Natural killer cell (primary cell): Measurements from ENCODE around the gene ALOX5. TPM values are rescaled to one million over a fixed set of nuclear protein-coding genes. Genes with fewer than 3 reads are reported as not detected.
"Not testable (repeated sequence)": the region's sequence is repeated elsewhere in the genome, so short reads cannot be mapped to it uniquely, and the experiment has no call there.

Experiments used
- ATAC-seq, 3 donors: fragments of 150-1000 bp in 2 of 3; fragments of 200-7000 bp in 1 of 3; cut with Tn5 transposase; 1 replicate in 1 of 3; 2 replicates in 2 of 3; pipeline ENCODE4 v1.10.0; 2021; ENCODE audit warnings: mild to moderate bottlenecking in 2 of 3, moderate library complexity in 2 of 3
- DNase-seq, 2 donors: peaks; one replicate each; pipeline versions ENCODE4 v3.0.0 to v3.0.0-alpha.2; 2013 to 2021; ENCODE audit warnings: mixed read lengths in 1 of 2
- H3K27ac ChIP-seq: one replicate; pipeline ENCODE4 v1.5.1; 2013; ENCODE audit warnings: mild to moderate bottlenecking, low read length
- H3K27me3 ChIP-seq: one replicate; pipeline ENCODE4 v1.6.1; 2013; ENCODE audit warnings: low read length; ENCODE audit not compliant: control insufficient read depth, insufficient read depth
- H3K36me3 ChIP-seq: one replicate; pipeline ENCODE4 v1.6.1; 2013; ENCODE audit warnings: low read length; ENCODE audit not compliant: control insufficient read depth, insufficient read depth
- H3K4me1 ChIP-seq: one replicate; pipeline ENCODE4 v1.6.1; 2013; ENCODE audit warnings: low read length; ENCODE audit not compliant: control insufficient read depth, insufficient read depth
- H3K4me3 ChIP-seq: one replicate; pipeline ENCODE4 v1.5.1; 2013; ENCODE audit warnings: low read length
- H3K9me3 ChIP-seq: one replicate; pipeline ENCODE4 v1.6.1; 2013; ENCODE audit warnings: low read length; ENCODE audit not compliant: control insufficient read depth, insufficient read depth
- H3K27ac Mint-ChIP-seq, 2 donors: one replicate each; pipeline ENCODE4 v1.8.0; 2022; ENCODE audit warnings: mild to moderate bottlenecking in 2 of 2, mixed read lengths in 2 of 2, moderate library complexity in 1 of 2
- H3K27me3 Mint-ChIP-seq, 2 donors: one replicate each; pipeline ENCODE4 v1.8.0; 2022; ENCODE audit warnings: low read depth in 2 of 2, mixed read lengths in 2 of 2
- H3K36me3 Mint-ChIP-seq: one replicate; pipeline ENCODE4 v1.8.0; 2022; ENCODE audit warnings: mixed read lengths
- H3K4me1 Mint-ChIP-seq, 2 donors: one replicate each; pipeline ENCODE4 v1.8.0; 2022; ENCODE audit warnings: mixed read lengths in 2 of 2
- H3K4me3 Mint-ChIP-seq: one replicate; pipeline ENCODE4 v1.8.0; 2022; ENCODE audit warnings: mild to moderate bottlenecking, moderate library complexity, mixed read lengths
- H3K9me3 Mint-ChIP-seq, 2 donors: one replicate each; pipeline ENCODE4 v1.8.0; 2022; ENCODE audit warnings: mixed read lengths in 2 of 2
- CTCF ChIP-seq: fragments of 200-600 bp; IDR thresholded peaks from one replicate; pipeline ENCODE4 v1.8.0; 2022; ENCODE audit warnings: antibody characterized with exemption
- WGBS: methylation state at CpG from one replicate; pipeline ENCODE4 v1.1.7; 2013; ENCODE audit warnings: missing lambda C conversion rate; ENCODE audit not compliant: insufficient coverage; 5-methylcytosine and 5-hydroxymethylcytosine counted together
- intact Hi-C: fragments of 100-400 bp; cut with micrococcal nuclease; formaldehyde crosslinking; loops from one replicate; pipeline ENCODE4 v1.14.2; 2022
- total RNA-seq, 4 donors: library from RNA; stranded (reverse); fragments of 120-200 nt in 1 of 4; gene quantifications; one replicate each; pipeline versions ENCODE4 v1.2.3 to v1.2.4, GENCODE V29; 2013 to 2022

The ALOX5 gene
- 10 to 100 TPM in 2 of 3 donors, 1 to 10 TPM in 1; 8.6 to 93.5 (median 12.4) TPM for total RNA-seq
- total RNA-seq (2013), result 91.6 TPM

GRCh38 chr10:45373576-45374349, at the start of gene ALOX5:
Gene ALOX5 (plus strand): TSS chr10:45374216. CDS start chr10:45374280, 64 bp downstream.
- DNase-seq, result peak in 1 of 2 donors; percentile 40
- peaks cover 34% of the 10 kb centered on the region for H3K4me1 ChIP-seq
- intact Hi-C loops, result no loop called here
- no peak for TF ChIP-seq CTCF
- peak; percentile 12 to 48 (median 47) for ATAC-seq
- no peaks in the 10 kb centered on the region for H3K36me3 Mint-ChIP-seq
- H3K9me3 Mint-ChIP-seq, result no peaks in the 10 kb centered on the region
- no peak within 1 kb of the TSS for H3K27ac Mint-ChIP-seq
- peak within 1 kb of the TSS; percentile 31 for H3K27ac ChIP-seq
- under 1% methylated on average over 46 of the region's 59 CpGs for WGBS
- peak within 1 kb of the TSS; percentile 85 for H3K4me3 Mint-ChIP-seq
- no peaks in the 10 kb centered on the region for H3K9me3 ChIP-seq
- no peaks in the 10 kb centered on the region for H3K36me3 ChIP-seq
- H3K4me3 ChIP-seq, result peak within 1 kb of the TSS; percentile 47
- peaks cover 11% of the 10 kb centered on the region for H3K27me3 ChIP-seq
- H3K27me3 Mint-ChIP-seq, result peaks cover 52 to 59% of the 10 kb centered on the region in 2 donors
- peaks cover 5 to 14% of the 10 kb centered on the region in 2 donors for H3K4me1 Mint-ChIP-seq

- ATAC-seq (no peak), DNase-seq (no peak)
- Mint-ChIP-seq H3K9me3 (peaks cover 2 to 4% of the 10 kb centered on the region in 2 donors), H3K27me3 (peaks cover 16 to 25% of the 10 kb centered on the region in 2 donors), H3K36me3 (no peaks in the 10 kb centered on the region), H3K4me3 (no peak overlapping the region), H3K27ac (no peak overlapping the region), H3K4me1 (no peaks in the 10 kb centered on the region)
- intact Hi-C loops, result no loop called here
- no peaks in the 10 kb centered on the region for H3K36me3 ChIP-seq
- WGBS, result no CpG with 5 or more reads among the region's 1 CpG
- no peak for TF ChIP-seq CTCF
- no peaks in the 10 kb centered on the region for H3K9me3 ChIP-seq
- H3K27ac ChIP-seq, result no peak overlapping the region
- no peaks in the 10 kb centered on the region for H3K4me1 ChIP-seq
- no peak overlapping the region for H3K4me3 ChIP-seq
- no peaks in the 10 kb centered on the region for H3K27me3 ChIP-seq
Measured at GRCh38 chr10:45325116-45325515, 48.9 kb upstream of the ALOX5 start.

GRCh38 chr10:45326864-45327263, 47.2 kb upstream of the ALOX5 start:
- DNase-seq, H3K4me3 ChIP-seq, H3K36me3 Mint-ChIP-seq, H3K4me3 Mint-ChIP-seq, H3K4me1 ChIP-seq, H3K9me3 ChIP-seq, H3K27ac ChIP-seq, intact Hi-C loops, H3K27me3 ChIP-seq, H3K27ac Mint-ChIP-seq, H3K9me3 Mint-ChIP-seq, H3K36me3 ChIP-seq, H3K4me1 Mint-ChIP-seq, ATAC-seq: not testable (repeated sequence)
- H3K27me3 Mint-ChIP-seq, result peaks cover 22 to 24% of the 10 kb centered on the region in 2 donors
- WGBS, result no CpG with 5 or more reads among the region's 1 CpG

GRCh38 chr10:45331824-45332223, 42.2 kb upstream of the ALOX5 start:
- intact Hi-C loops, H3K36me3 Mint-ChIP-seq, H3K4me1 ChIP-seq, H3K36me3 ChIP-seq, H3K9me3 Mint-ChIP-seq, H3K9me3 ChIP-seq, H3K27me3 Mint-ChIP-seq, H3K27ac Mint-ChIP-seq, H3K4me1 Mint-ChIP-seq, H3K4me3 ChIP-seq, H3K27ac ChIP-seq, ATAC-seq, DNase-seq, H3K27me3 ChIP-seq, H3K4me3 Mint-ChIP-seq: not testable (repeated sequence)
- WGBS, result 98% methylated on average over 3 of the region's 3 CpGs
